Trophoblast cell (in vitro differentiated cells and primary cell): ENCODE measurements around the gene EXD3.
"Not testable (repeated sequence)": the region's sequence is repeated elsewhere in the genome, so short reads cannot be mapped to it uniquely, and the experiment has no call there.

Source experiments
- DNase-seq, 2 donors: peaks; one replicate each; pipeline ENCODE4 v3.0.0-alpha.2; 2016
- H2AFZ ChIP-seq: 2 replicates; pipeline ENCODE4 v1.6.1; 2013; ENCODE audit warnings: low read length, moderate library complexity, mild to moderate bottlenecking; ENCODE audit not compliant: insufficient read depth, poor library complexity
- H2AK5ac ChIP-seq: 2 replicates; pipeline ENCODE4 v1.6.1; 2013; ENCODE audit warnings: mild to moderate bottlenecking, low read length
- H2BK120ac ChIP-seq: 2 replicates; pipeline ENCODE4 v1.6.1; 2013; ENCODE audit warnings: low read length, mild to moderate bottlenecking, moderate library complexity; ENCODE audit not compliant: insufficient read depth, poor library complexity
- H2BK12ac ChIP-seq: 2 replicates; pipeline ENCODE4 v1.6.1; 2013; ENCODE audit warnings: mild to moderate bottlenecking, low read length, moderate library complexity
- H2BK5ac ChIP-seq: 2 replicates; pipeline ENCODE4 v1.6.1; 2013; ENCODE audit warnings: low read length, low read depth, moderate library complexity, mild to moderate bottlenecking; ENCODE audit not compliant: poor library complexity
- H3K14ac ChIP-seq: 2 replicates; pipeline ENCODE4 v1.6.1; 2013; ENCODE audit warnings: mild to moderate bottlenecking, low read length
- H3K18ac ChIP-seq: 2 replicates; pipeline ENCODE4 v1.6.1; 2013; ENCODE audit warnings: mild to moderate bottlenecking, low read length
- H3K23ac ChIP-seq: 2 replicates; pipeline ENCODE4 v1.6.1; 2013; ENCODE audit warnings: low read length
- H3K27ac ChIP-seq: 2 replicates; pipeline ENCODE4 v1.5.1; 2013; ENCODE audit warnings: low read depth, mild to moderate bottlenecking, inconsistent platforms, low read length, moderate library complexity
- H3K27me3 ChIP-seq: 2 replicates; pipeline ENCODE4 v1.6.1; 2013; ENCODE audit warnings: inconsistent platforms, mild to moderate bottlenecking, low read length, moderate library complexity; ENCODE audit not compliant: insufficient read depth
- H3K36me3 ChIP-seq, 2 experiments: 1 replicate in 1 of 2; 2 replicates in 1 of 2; pipeline ENCODE4 v1.6.1; 2013; ENCODE audit warnings: low read length in 2 of 2, mild to moderate bottlenecking in 2 of 2, moderate library complexity in 1 of 2; ENCODE audit not compliant: insufficient read depth in 2 of 2, control insufficient read depth in 1 of 2
- H3K4ac ChIP-seq: 2 replicates; pipeline ENCODE4 v1.6.1; 2013; ENCODE audit warnings: low read depth, mild to moderate bottlenecking, low read length, moderate library complexity
- H3K4me1 ChIP-seq, 2 experiments: 1 replicate in 1 of 2; 2 replicates in 1 of 2; pipeline ENCODE4 v1.6.1; 2013; ENCODE audit warnings: low read length in 2 of 2, mild to moderate bottlenecking in 2 of 2, moderate library complexity in 1 of 2; ENCODE audit not compliant: insufficient read depth in 2 of 2, control insufficient read depth in 1 of 2
- H3K4me2 ChIP-seq: 2 replicates; pipeline ENCODE4 v1.6.1; 2013; ENCODE audit warnings: inconsistent platforms, mild to moderate bottlenecking, low read length, moderate library complexity
- H3K4me3 ChIP-seq: 2 replicates; pipeline ENCODE4 v1.5.1; 2013; ENCODE audit warnings: mild to moderate bottlenecking, low read depth, low read length, inconsistent platforms
- H3K79me1 ChIP-seq: one replicate; pipeline ENCODE4 v1.6.1; 2013; ENCODE audit warnings: low read length
- H3K79me2 ChIP-seq: 2 replicates; pipeline ENCODE4 v1.6.1; 2013; ENCODE audit warnings: low read length, mild to moderate bottlenecking; ENCODE audit not compliant: control insufficient read depth, insufficient read depth, poor library complexity
- H3K9ac ChIP-seq: 2 replicates; pipeline ENCODE4 v1.6.1; 2013; ENCODE audit warnings: mild to moderate bottlenecking, low read length
- H3K9me3 ChIP-seq: 2 replicates; pipeline ENCODE4 v1.6.1; 2013; ENCODE audit warnings: low read depth, mild to moderate bottlenecking, control low read depth, inconsistent platforms, low read length; ENCODE audit not compliant: insufficient read depth
- H4K12ac ChIP-seq: 2 replicates; pipeline ENCODE4 v1.6.1; 2013; ENCODE audit warnings: low read depth, mild to moderate bottlenecking, low read length, moderate library complexity
- H4K8ac ChIP-seq: 2 replicates; pipeline ENCODE4 v1.6.1; 2013; ENCODE audit warnings: low read depth, mild to moderate bottlenecking, low read length, moderate library complexity
- H4K91ac ChIP-seq: one replicate; pipeline ENCODE4 v1.6.1; 2013; ENCODE audit warnings: low read depth, mild to moderate bottlenecking, low read length, moderate library complexity
- WGBS: extraction: QIAGEN DNeasy Blood & Tissue Kit; methylation state at CpG from one replicate; pipeline ENCODE4 v1.1.7; 2013; ENCODE audit warnings: missing lambda C conversion rate; ENCODE audit not compliant: insufficient read length, insufficient coverage; ENCODE audit errors: extremely low coverage; 5-methylcytosine and 5-hydroxymethylcytosine counted together

EXD3 gene

DNA sequence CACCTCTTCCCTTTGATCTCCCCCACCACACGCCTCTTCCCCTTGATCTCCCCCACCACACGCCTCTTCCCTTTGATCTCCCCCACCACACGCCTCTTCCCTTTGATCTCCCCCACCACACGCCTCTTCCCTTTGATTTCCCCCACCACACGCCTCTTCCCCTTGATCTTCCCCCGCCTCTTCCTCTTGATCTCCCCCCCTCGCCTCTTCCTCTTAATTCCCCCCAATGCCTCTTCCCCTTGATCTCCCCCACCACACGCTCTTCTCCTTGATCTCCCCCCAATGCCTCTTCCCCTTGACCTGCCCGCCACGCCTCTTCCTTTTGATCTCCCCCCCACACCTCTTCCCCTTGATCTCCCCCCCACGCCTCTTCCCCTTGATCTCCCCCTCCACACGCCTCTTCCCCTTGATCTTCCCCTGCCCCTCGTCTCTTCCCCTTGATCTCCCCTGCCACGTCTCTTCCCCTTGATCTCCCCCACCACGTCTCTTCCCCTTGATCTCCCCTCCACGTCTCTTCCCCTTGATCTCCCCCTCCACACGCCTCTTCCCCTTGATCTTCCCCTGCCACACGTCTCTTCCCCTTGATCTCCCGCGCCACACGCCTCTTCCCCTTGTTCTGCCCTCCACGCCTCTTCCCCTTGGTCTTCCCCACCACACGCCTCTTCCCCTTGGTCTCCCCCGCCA, 27.7 kb upstream of the EXD3 start:
- H4K91ac ChIP-seq, H3K4me2 ChIP-seq: not testable (repeated sequence)

DNA sequence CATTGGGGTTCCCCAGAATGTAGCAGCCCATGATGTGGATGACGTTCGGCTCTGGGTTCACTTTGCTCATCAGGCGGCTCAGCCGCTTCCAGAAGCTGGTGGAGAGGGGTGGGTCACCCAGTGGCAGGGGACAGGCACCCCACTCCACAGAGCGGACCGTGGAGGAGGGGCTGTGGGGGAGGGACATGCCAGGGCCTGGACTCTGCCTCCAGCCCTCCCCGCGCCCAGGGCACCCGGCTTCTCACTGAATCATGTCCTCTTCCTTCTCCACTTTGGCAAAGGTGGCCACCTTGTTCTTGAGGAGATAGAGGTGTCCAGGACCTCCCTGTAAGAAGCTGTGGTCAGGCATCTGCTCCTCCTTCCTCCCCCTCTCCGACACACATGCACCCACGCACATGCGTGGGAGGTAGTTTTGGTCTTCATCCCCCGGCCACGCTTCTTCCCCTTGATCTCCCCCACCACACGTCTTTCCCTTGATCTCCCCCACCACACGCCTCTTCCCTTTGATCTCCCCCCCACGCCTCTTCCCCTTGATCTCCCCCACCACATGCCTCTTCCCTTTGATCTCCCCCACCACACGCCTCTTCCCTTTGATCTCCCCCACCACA, 27.1 kb upstream of the EXD3 start:
- H3K18ac ChIP-seq, result no peak overlapping the region
- no peak overlapping the region for H3K4me2 ChIP-seq
- no peak overlapping the region for H2AK5ac ChIP-seq
- H3K79me2 ChIP-seq, result no peaks in the 10 kb centered on the region
- H3K9me3 ChIP-seq, result peaks cover 8% of the 10 kb centered on the region
- H2AFZ ChIP-seq, result no peak overlapping the region
- H3K79me1 ChIP-seq, result peaks cover 3% of the 10 kb centered on the region
- H2BK120ac ChIP-seq, result no peak overlapping the region
- no peak overlapping the region for H4K12ac ChIP-seq
- no peak overlapping the region for H2BK5ac ChIP-seq
- H4K91ac ChIP-seq, result no peak overlapping the region
- no peak overlapping the region for H3K14ac ChIP-seq
- DNase-seq, result no peak
- H3K23ac ChIP-seq, result no peak overlapping the region
- no peak overlapping the region for H2BK12ac ChIP-seq
- no peak overlapping the region for H3K4ac ChIP-seq
- no peak overlapping the region for H4K8ac ChIP-seq
- H3K4me1 ChIP-seq, result peaks cover 9 to 12% of the 10 kb centered on the region in 2 experiments
- H3K27ac ChIP-seq, result no peak overlapping the region
- WGBS, result no CpG with 5 or more reads among the region's 18 CpGs
- H3K27me3 ChIP-seq, result no peaks in the 10 kb centered on the region
- H3K4me3 ChIP-seq, result no peak overlapping the region
- no peak overlapping the region for H3K9ac ChIP-seq
- peaks cover 15 to 21% of the 10 kb centered on the region in 2 experiments for H3K36me3 ChIP-seq

More for the DNA sequence above, 27.7 kb upstream of the EXD3 start:
- not testable (repeated sequence) for H2BK120ac ChIP-seq, H2BK5ac ChIP-seq, H3K9ac ChIP-seq, H3K27ac ChIP-seq, H2AK5ac ChIP-seq, H4K12ac ChIP-seq, H3K23ac ChIP-seq, H3K79me1 ChIP-seq, H3K4me3 ChIP-seq, H4K8ac ChIP-seq, H3K9me3 ChIP-seq, H2AFZ ChIP-seq, DNase-seq, H3K79me2 ChIP-seq, H3K18ac ChIP-seq, H3K27me3 ChIP-seq, H3K4ac ChIP-seq, H2BK12ac ChIP-seq, H3K14ac ChIP-seq
- H3K4me1 ChIP-seq, result peaks cover 9 to 15% of the 10 kb centered on the region in 2 experiments
- peaks cover 19 to 28% of the 10 kb centered on the region in 2 experiments for H3K36me3 ChIP-seq
- WGBS, result 100% methylated on average over 2 of the region's 24 CpGs

- Histone ChIP-seq H3K79me2 (no peaks in the 10 kb centered on the region), H4K91ac (no peak overlapping the region), H3K9me3 (peaks cover 8% of the 10 kb centered on the region), H3K4me1 (peaks cover 5 to 7% of the 10 kb centered on the region in 2 experiments), H3K27ac (no peak overlapping the region), H3K36me3 (peaks cover 13 to 20% of the 10 kb centered on the region in 2 experiments), H3K79me1 (peaks cover 3% of the 10 kb centered on the region), H4K8ac (no peak overlapping the region), H2BK5ac (no peak overlapping the region), H3K4me3 (no peak overlapping the region), H3K18ac (no peak overlapping the region), H3K14ac (no peak overlapping the region), H2BK12ac (no peak overlapping the region), H3K23ac (no peak overlapping the region), H2AFZ (no peak overlapping the region), H3K4ac (no peak overlapping the region), H2BK120ac (no peak overlapping the region), H4K12ac (no peak overlapping the region), H3K4me2 (no peak overlapping the region), H2AK5ac (no peak overlapping the region), H3K27me3 (no peaks in the 10 kb centered on the region), H3K9ac (no peak overlapping the region)
- no CpG with 5 or more reads among the region's 36 CpGs for WGBS
- DNase-seq, result no peak
These were observed 26.3 kb upstream of the EXD3 start for GRCh38 chr9:137449081-137449844.

GRCh38 chr9:137448602-137448962, 25.6 kb upstream of the EXD3 start:
- Histone ChIP-seq H3K36me3 (peaks cover 13 to 20% of the 10 kb centered on the region in 2 experiments), H3K23ac (no peak overlapping the region), H4K12ac (no peak overlapping the region), H2AFZ (no peak overlapping the region), H3K79me1 (peaks cover under 1% of the 10 kb centered on the region), H2BK120ac (no peak overlapping the region), H3K4me2 (no peak overlapping the region), H3K4me3 (no peak overlapping the region), H2BK12ac (no peak overlapping the region), H3K27me3 (no peaks in the 10 kb centered on the region), H3K9me3 (peaks cover 8% of the 10 kb centered on the region), H3K18ac (no peak overlapping the region), H4K91ac (no peak overlapping the region), H3K14ac (no peak overlapping the region), H2AK5ac (no peak overlapping the region), H4K8ac (no peak overlapping the region), H2BK5ac (no peak overlapping the region), H3K79me2 (no peaks in the 10 kb centered on the region), H3K4ac (no peak overlapping the region), H3K9ac (no peak overlapping the region), H3K4me1 (peaks cover 4 to 5% of the 10 kb centered on the region in 2 experiments), H3K27ac (no peak overlapping the region)
- WGBS, result no CpG with 5 or more reads among the region's 16 CpGs
- DNase-seq, result no peak
